Stimulated activated CD4-positive, alpha-beta T cell treated with anti-CD3 and anti-CD28 coated beads, Interleukin-12 subunit alpha, Interleukin-12 subunit beta, amount 100 ng/mL, for 24 hours (primary cell): ENCODE results near the gene KLHL3.

Source experiments
- DNase-seq, 2 experiments: peaks; one replicate each; pipeline ENCODE4 v3.0.0-alpha.2; 2020; ENCODE audit warnings: low read depth in 2 of 2

The KLHL3 gene

GRCh38 chr5:137633896-137634295, 102.0 kb downstream of the KLHL3 start:
- no peak for DNase-seq

DNA sequence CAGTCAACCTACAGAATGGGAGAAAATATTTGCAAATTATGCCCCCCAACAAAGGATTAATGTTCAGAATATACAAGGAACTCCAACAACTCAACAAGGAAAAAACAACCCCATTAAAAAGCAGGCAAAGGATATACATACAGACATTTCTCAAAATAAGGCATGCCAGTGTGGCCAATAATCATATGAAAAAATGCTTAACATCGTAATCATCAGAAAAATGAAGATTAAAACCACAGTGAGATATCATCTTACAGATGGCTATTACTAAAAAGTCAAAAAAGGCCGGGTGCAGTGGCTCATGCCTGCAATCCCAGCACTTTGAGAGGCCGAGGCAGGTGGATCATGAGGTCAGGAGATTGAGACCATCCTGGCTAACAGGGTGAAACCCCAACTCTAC, 103.2 kb downstream of the KLHL3 start:
- no peak for DNase-seq

DNA sequence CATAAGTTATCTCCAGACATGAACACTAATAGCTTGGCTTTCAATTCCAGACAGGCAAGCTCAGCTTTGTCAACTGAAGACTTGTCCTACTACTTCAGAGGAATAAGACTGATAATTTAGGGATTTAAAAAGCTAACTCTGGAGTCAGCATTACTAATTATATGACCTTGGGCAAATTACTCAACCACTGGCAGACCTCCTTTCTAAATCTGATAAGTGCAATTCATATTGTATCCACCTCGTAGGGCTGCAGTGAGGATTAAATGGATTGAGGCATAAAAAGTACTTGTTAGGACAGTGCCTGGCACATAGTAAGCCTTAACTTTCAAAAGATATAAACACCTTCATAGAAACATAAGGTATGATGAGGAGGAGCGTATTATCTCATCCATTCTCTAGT, 104.4 kb downstream of the KLHL3 start:
- DNase-seq, result no peak

- no peak for DNase-seq
Observed at GRCh38 chr5:137630972-137631370, 104.9 kb downstream of the KLHL3 start.

DNA sequence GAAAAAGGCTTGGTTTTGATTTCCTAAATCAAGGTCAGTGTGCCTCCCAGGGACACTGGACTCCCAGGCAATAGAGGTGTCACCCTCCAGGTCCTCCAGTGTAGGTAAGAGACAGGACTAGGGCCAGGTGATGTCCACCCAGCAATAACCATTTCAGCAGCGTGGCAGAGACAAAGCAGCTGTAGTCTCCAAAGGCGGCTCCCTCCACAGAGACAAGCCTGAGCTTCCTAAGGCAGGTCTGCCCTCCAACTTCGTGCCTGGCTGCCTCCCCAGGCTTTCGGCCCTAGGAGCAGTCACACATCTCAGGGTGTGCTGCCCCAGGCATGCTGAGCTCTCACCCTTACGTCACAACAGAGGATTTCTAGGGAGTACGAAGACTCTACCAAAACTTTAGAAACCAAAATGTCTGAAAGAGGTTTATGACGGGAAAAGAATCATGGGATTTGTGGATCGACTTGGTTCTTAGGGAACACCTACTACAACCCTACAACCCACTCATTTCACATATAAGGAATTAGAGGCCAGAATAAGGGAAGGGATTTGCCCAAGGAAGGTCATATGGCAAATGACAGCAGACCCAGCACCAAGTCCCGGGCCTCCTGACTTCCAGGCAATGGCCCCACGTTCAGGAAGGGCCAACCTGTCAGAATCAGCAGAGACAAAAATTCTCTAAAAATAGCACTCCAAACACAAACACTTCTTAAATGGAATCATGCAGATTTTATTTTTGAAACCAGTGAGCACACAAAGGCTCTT, 105.5 kb downstream of the KLHL3 start:
- DNase-seq, result no peak

GRCh38 chr5:137629646-137630045, 106.2 kb downstream of the KLHL3 start:
- DNase-seq, result no peak

GRCh38 chr5:137627706-137628105, 108.2 kb downstream of the KLHL3 start:
- no peak for DNase-seq

GRCh38 chr5:137627293-137627692, 108.6 kb downstream of the KLHL3 start:
- DNase-seq, result no peak

- no peak for DNase-seq
Observed at GRCh38 chr5:137624786-137625349, 111.0 kb downstream of the KLHL3 start.

- DNase-seq, result no peak
Observed at GRCh38 chr5:137622850-137623249, 113.0 kb downstream of the KLHL3 start.

DNA sequence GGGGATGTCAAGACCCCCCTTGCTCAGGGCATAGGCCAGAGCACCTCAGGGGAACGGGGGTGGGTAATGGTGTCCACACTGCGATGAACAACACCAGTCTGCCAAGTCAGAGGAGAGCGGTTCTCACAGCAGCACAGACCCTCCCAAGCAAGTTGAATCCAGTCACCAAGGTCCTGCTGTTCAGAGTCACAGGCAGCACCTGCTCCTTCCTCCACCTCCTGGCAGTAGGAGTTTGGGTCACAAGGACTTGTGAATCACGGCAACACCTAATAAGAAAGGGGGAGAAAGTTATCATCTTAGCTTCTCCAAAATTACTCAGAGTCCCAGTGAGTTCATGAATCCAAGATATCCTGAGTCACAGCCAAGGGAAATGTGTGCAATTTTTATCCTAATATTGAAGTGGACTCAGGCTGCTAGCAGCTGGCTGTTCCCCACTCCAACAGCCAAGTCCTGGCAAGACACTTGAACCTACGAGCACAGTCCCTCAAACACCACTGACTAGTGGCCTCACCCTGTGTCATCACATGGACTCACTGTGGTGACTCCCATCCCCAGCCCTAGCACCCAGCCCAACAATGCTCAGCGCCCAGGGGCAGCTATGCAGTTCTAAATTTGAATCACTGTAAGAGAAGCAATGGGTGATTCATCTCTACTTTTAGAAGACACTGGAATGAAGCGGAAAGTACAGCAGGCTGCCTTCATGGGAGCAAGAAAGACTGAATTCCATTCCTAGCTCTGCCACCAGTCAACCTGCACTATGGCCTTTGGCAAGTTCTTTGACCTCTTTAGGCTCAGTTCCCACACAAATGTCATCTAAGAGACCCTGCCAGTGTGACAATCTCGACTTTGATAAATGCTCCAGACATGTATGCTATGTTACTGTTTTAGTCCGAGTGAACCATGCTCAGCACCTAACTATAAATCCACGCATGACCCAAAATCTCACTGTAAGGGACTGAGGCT, 113.7 kb downstream of the KLHL3 start:
- no peak for DNase-seq

GRCh38 chr5:137621306-137621705, 114.6 kb downstream of the KLHL3 start:
- no peak for DNase-seq

GRCh38 chr5:137619191-137619870, 116.6 kb downstream of the KLHL3 start:
- DNase-seq, result no peak

DNA sequence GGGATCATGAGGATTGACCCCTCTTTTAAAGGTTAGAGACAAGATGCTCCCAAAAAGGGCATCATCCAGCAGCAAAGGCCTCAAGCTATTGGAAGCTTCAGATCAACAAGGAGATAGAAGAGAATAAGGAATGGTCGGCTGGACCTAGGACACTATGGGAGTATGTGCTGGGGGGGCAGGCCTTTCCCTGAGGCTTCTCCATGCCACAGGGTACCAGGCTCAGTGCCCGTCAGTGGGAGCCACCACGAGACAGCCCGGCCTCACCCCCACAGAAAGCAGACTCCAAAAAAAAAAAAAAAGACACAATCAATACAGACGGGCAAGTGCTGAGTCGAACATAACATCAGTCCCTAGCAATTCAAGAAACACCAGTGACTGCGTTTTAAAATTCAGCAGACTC, 117.4 kb downstream of the KLHL3 start:
- no peak for DNase-seq

DNA sequence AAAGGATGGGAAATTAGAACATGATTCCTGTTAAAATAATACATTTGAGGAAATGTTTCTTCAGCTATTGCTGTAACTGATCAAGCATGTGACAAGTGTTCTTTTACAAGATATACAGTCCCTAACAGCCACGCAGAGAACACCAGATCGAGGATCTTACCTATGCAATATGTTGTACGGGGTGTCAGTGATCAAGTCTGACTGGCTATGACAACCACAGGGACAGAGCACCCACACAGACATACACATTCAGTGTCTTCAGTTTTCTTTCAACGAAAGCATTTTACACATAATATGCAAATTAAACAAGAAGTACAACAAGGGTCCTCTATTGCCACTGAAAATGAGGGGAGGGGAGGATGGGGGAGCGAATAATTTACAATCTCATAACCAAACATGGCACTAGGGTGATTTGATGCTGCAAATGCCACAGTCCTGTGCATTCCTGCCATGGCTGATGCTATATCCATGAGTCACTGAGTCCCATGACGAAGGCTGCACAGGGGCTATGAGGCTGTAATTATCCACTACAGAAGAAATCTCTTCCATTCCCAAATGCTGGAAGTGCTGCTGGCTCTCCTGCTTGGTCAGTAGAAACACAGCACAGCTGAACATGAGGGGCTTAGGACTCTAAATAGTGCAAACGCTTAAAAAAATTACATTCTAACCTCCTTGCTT, 118.2 kb downstream of the KLHL3 start:
- DNase-seq, result no peak

DNA sequence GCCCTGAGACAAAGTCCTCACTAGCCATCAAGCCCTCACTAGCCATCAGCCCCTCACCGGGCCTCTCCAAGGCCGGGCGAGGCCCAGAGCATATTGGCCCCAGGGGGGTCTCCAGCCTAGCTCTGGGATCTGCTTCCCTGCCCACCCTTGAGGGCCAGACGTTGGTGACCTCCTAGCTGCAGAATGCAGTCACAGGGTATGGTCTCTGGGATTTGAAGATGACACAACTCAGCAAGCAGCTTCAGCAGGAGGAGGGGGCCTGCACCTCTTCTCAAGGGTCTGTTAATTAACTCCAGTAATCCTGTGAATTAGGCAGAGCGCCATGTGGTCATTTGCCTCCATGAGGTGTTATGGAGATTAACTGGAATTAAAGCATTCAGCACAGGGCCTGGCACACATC, 119.8 kb downstream of the KLHL3 start:
- no peak for DNase-seq

DNA sequence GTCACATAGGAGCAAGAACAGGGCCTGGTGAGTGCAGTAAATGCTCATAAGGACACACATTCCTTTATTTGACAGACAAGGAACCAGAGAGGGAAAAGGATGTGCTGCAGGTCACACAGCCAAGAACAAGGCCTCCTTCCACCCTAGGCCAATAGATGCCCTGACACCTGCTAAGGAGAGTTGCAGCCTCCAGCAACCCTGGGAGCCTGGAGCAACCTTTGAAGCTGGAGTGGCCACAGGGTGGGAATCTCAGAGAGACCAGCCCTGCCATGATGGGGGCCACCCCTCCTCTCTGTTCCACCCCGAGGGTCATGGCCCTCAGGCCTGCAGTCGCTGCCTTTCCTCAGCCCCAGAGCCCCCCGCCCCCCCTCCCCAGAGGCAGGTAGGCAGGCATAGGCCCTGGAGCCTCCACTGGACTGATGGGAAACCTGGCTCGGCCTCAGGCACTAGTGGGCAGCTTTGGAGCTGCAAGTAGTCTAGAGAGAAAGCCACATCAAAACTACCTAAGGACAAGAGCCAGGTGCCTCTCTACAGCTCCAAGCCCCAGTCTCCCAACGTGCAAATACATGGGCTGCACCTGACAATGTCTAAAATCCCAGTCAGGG, 120.6 kb downstream of the KLHL3 start:
- no peak for DNase-seq

GRCh38 chr5:137613554-137614265, 122.2 kb downstream of the KLHL3 start:
- no peak for DNase-seq

- no peak for DNase-seq
Observed at GRCh38 chr5:137612576-137612975, 123.3 kb downstream of the KLHL3 start.

DNA sequence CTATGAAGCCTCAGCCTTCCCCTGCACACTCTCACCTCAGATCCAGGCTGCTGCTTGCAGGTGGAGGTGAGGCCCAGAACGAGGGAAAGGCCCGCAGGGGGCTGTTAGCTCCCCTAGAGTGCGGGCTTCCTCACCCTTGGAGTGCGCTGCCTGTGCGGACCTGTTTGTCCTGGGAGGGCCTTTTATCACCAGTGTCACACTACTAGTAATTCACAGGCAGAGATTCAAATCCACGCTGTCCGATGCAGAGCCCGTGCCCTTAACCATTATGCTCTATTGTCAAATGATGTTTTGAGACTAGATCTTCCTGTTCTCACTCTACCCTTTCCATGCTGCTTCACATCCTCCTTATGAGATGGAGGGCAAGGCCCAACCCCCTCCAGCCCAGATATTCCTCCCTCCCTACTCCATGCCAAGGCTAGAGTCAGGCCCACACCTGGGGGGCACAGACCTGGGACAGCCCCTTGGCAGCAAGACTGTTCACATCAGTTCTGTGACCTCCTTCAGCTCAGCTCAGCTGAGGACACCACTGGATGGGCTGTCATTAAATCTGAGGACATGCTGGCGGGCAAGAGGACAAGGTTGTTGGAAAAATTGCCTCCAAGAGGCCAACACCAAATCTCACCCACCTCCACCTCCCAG, 124.0 kb downstream of the KLHL3 start:
- DNase-seq, result no peak
